ENCODE measurements around the gene PGAP3. TPM values are rescaled to one million over a fixed set of nuclear protein-coding genes. Genes with fewer than 3 reads are reported as not detected.

The PGAP3 gene
- total RNA-seq, 1 experiment from 2014 or later: 21.8 TPM

GRCh38 chr17:39722965-39723848 lies 35.4 kb upstream of the PGAP3 start:
- ChIA-PET POLR2A (no interaction called here), CTCF (interaction anchor here (0.6 to 1.2 kb wide), 3 partner anchors 8 to 38 kb away, joined by 4 to 5 read pairs (median 4); no protein-coding TSS in a partner anchor)
- Histone ChIP-seq H3K36me3 (ENCODE audit: control insufficient read depth, insufficient read depth, low read length) (no peaks in the 10 kb centered on the region), H3K9me3 (ENCODE audit: control insufficient read depth, insufficient read depth, low read depth, low read length) (no peaks in the 10 kb centered on the region), H3K4me3 (ENCODE audit: low read depth in 2 of 2, low read length in 2 of 2) (no peak overlapping the region), H3K27ac (ENCODE audit: low read length) (no peak overlapping the region), H3K27me3 (ENCODE audit: control insufficient read depth, insufficient read depth, low read length) (no peaks in the 10 kb centered on the region), H3K4me1 (ENCODE audit: control insufficient read depth, insufficient read depth, low read length) (no peaks in the 10 kb centered on the region)
- no peak for TF ChIP-seq CTCF (IDR thresholded peaks at IDR 0.05)
- no peak for TF ChIP-seq TCF7L2 (IDR thresholded peaks at IDR 0.05; ENCODE audit: low read depth, low read length)
- TF ChIP-seq REST (IDR thresholded peaks at IDR 0.05; ENCODE audit: insufficient read depth in 1 of 2, low read depth in 2 of 2, low read length in 1 of 2): no peak
- no peak for TF ChIP-seq POLR2AphosphoS5 (IDR thresholded peaks at IDR 0.05; ENCODE audit: low read depth, low read length)
- no peak for TF ChIP-seq SIN3A (IDR thresholded peaks at IDR 0.05; ENCODE audit: borderline replicate concordance, insufficient read depth, low read depth, low read length)
- in situ Hi-C loops (cut with HindIII; ENCODE audit: low pct_unique_long_range_greater_than_20kb, low sequenced_read_pairs): no loop called here
- peak; percentile 68; the same call in 1 of the 2 replicates for ATAC-seq
- intact Hi-C loops (cut with micrococcal nuclease; ENCODE audit: unreplicated experiment): no loop called here
- no peak for DNase-seq (ENCODE audit: low read depth, low spot score)
- no TSS peak for BruUV-seq (replicated peaks)

GRCh38 chr17:39722104-39722503 lies 34.2 kb upstream of the PGAP3 start:
- no TSS peak for BruUV-seq (replicated peaks)
- Histone ChIP-seq H3K27me3 (ENCODE audit: control insufficient read depth, insufficient read depth, low read length) (no peaks in the 10 kb centered on the region), H3K36me3 (ENCODE audit: control insufficient read depth, insufficient read depth, low read length) (no peaks in the 10 kb centered on the region), H3K4me1 (ENCODE audit: control insufficient read depth, insufficient read depth, low read length) (no peaks in the 10 kb centered on the region), H3K9me3 (ENCODE audit: control insufficient read depth, insufficient read depth, low read depth, low read length) (no peaks in the 10 kb centered on the region), H3K27ac (ENCODE audit: low read length) (no peak overlapping the region), H3K4me3 (ENCODE audit: low read depth in 2 of 2, low read length in 2 of 2) (no peak overlapping the region)
- ATAC-seq: no peak
- no peak for DNase-seq (ENCODE audit: low read depth, low spot score)
- TF ChIP-seq CTCF (IDR thresholded peaks at IDR 0.05): no peak
- TF ChIP-seq REST (IDR thresholded peaks at IDR 0.05; ENCODE audit: insufficient read depth in 1 of 2, low read depth in 2 of 2, low read length in 1 of 2): no peak
- TF ChIP-seq POLR2AphosphoS5 (IDR thresholded peaks at IDR 0.05; ENCODE audit: low read depth, low read length): no peak
- TF ChIP-seq SIN3A (IDR thresholded peaks at IDR 0.05; ENCODE audit: borderline replicate concordance, insufficient read depth, low read depth, low read length): no peak
- TF ChIP-seq TCF7L2 (IDR thresholded peaks at IDR 0.05; ENCODE audit: low read depth, low read length): no peak
- CTCF ChIA-PET: interaction anchor here (0.6 to 1.2 kb wide), 2 partner anchors 9 to 28 kb away, joined by 4 to 6 read pairs; no protein-coding TSS in a partner anchor
- intact Hi-C loops (cut with micrococcal nuclease; ENCODE audit: unreplicated experiment) (no loop called here), in situ Hi-C loops (cut with HindIII; ENCODE audit: low pct_unique_long_range_greater_than_20kb, low sequenced_read_pairs) (no loop called here)
- POLR2A ChIA-PET: no interaction called here
